NB4 (cell line): ENCODE data around the gene DEFB132.

Experiments
- DNase-seq: peaks from one replicate; pipeline ENCODE4 v3.0.0; 2010; ENCODE audit warnings: low read depth
- H3K4me3 ChIP-seq: one replicate; pipeline ENCODE4 v1.5.1; 2011; ENCODE audit warnings: mild to moderate bottlenecking, low read depth, low read length, moderate library complexity
- MYC ChIP-seq: IDR thresholded peaks from 2 replicates; pipeline ENCODE4 v1.6.1; 2011; ENCODE audit warnings: low read depth, low read length
- POLR2A ChIP-seq: IDR thresholded peaks from 2 replicates; pipeline ENCODE4 v1.6.1; 2011; ENCODE audit warnings: mild to moderate bottlenecking; ENCODE audit not compliant: insufficient read length; ENCODE audit errors: extremely low read depth
- TF ChIP-seq, protein P1 (sequence below): IDR thresholded peaks from 2 replicates; pipeline ENCODE4 v1.6.1; 2011; ENCODE audit warnings: low read depth, low read length
- TF ChIP-seq, protein P2 (sequence below): IDR thresholded peaks from one replicate; pipeline ENCODE4 v1.5.1; 2012; ENCODE audit warnings: low read depth, low read length

The DEFB132 gene, protein sequence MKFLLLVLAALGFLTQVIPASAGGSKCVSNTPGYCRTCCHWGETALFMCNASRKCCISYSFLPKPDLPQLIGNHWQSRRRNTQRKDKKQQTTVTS

DNA sequence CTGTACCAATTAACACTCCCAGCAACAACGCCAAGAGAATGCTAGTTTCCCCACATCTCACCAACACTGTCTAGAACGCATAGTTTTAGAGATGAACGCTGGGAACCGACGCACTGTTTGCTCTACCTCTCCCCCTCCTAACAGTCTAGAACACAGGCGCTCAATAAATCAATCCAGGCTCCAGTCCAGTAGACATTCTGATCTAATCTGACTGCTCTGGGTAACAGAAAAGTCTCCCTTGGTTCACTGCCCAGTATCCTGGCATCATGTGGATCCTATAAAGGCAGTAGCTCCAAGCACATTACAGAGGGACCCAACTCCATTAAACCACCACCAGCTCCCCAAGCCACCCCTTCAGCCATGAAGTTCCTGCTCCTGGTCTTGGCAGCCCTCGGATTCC, at the start of gene DEFB132:
Gene DEFB132, plus strand, starts transcription at position 306 of the 400 bp plus-strand sequence. Its CDS starts 55 bp downstream, at position 361.
- no peak for DNase-seq
- TF ChIP-seq, protein P1, sequence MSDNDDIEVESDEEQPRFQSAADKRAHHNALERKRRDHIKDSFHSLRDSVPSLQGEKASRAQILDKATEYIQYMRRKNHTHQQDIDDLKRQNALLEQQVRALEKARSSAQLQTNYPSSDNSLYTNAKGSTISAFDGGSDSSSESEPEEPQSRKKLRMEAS, result no peak
- TF ChIP-seq POLR2A (no peak), MYC (no peak)
- TF ChIP-seq, protein P2, sequence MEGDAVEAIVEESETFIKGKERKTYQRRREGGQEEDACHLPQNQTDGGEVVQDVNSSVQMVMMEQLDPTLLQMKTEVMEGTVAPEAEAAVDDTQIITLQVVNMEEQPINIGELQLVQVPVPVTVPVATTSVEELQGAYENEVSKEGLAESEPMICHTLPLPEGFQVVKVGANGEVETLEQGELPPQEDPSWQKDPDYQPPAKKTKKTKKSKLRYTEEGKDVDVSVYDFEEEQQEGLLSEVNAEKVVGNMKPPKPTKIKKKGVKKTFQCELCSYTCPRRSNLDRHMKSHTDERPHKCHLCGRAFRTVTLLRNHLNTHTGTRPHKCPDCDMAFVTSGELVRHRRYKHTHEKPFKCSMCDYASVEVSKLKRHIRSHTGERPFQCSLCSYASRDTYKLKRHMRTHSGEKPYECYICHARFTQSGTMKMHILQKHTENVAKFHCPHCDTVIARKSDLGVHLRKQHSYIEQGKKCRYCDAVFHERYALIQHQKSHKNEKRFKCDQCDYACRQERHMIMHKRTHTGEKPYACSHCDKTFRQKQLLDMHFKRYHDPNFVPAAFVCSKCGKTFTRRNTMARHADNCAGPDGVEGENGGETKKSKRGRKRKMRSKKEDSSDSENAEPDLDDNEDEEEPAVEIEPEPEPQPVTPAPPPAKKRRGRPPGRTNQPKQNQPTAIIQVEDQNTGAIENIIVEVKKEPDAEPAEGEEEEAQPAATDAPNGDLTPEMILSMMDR, result no peak

DNA sequence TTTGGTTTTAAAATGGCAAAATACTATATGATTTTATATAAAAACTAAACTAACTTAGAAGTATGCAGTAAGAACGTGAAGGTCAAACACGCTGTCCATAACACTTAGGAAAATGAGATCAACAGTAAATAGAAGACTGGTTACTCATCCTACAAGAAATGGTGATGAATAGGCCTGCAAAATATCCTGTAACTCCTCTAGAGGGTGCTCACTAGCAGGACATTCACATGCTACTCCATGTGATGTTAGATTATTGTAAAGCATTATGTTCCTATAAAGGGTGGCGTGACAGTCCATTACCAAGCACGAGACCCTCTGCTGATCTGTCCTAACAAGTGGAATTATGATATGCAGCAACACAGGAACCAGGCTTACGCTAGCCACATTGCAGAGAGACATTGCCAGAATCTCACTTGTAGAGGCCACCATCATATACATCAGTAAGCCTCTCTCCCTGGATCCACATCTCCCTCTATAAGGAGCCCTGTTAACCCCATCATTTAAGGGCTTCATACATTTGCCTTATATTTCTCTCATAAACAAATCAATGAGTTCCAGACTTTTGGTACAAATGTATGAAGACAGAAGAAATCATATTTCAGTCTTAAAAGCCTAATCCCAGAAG, 48.5 kb upstream of the DEFB132 start:
- DNase-seq, result peak; percentile 76
- TF ChIP-seq POLR2A, result no peak
- TF ChIP-seq, protein P1, result peak; percentile 90
- peak; percentile 64; the same call in 1 of the 2 replicates for TF ChIP-seq MYC
- TF ChIP-seq, protein P2, result peak; percentile 79

More for the DNA sequence above, at the start of gene DEFB132:
- H3K4me3 ChIP-seq, result no peak within 1 kb of the TSS

DNA sequence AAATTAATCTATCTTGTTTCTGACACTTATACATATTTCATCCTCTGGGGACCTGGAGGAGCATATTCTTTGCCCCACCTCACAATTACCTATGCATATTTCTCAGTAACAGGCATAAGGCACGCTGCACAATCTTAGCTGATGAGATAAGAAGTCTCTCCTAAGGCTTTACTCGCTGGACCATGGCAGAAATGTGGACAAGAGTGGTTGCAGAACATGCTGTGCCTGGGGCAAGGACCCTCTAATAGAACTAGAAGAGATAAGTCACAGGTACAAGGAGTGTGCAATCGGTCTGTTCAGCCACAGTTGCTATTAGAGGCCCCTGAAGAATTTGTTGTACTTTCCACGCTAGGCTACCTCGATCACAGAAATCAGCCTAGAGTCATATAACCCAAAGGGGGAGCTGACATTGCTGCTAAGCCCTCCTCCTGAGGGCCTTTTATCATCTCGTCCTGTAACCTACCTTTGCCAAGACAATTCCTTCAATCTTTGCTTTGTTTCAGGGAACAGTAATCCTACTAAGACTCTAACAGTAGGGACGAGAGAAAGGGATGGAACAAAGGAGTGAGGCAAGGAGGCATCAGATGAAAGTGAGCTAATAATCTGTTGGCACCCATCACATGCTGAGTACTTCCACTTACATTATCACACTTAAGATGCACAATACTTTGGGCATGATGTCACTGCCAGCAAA, 46.6 kb upstream of the DEFB132 start:
- no peak for DNase-seq
- H3K4me3 ChIP-seq, result no peak overlapping the region
- TF ChIP-seq, protein P2, result no peak
- TF ChIP-seq MYC (no peak), POLR2A (no peak)
- TF ChIP-seq, protein P1, result no peak

More for the DNA sequence above, 48.5 kb upstream of the DEFB132 start:
- H3K4me3 ChIP-seq, result no peak overlapping the region

DNA sequence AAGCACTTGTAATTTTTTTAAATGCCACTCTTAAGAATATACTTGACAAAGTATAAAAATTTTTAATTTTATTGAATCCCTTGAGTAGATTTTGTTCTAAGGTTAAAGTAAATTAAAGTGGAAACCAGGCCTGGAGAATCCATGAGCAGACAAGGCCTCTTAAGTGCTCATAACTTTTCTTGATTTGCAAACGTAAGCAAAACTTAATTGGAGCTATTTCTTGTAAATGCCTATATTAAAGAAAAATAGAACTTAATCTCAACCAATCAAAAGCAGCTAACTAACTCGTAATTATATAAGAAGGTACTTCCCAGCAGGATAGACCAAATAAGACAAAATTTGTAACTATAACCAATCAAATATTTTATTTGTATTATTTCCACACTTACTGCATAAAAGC, 43.1 kb upstream of the DEFB132 start:
- no peak for DNase-seq
- TF ChIP-seq, protein P1, result no peak
- TF ChIP-seq POLR2A (no peak), MYC (no peak)
- TF ChIP-seq, protein P2, result no peak
- H3K4me3 ChIP-seq, result no peak overlapping the region

DNA sequence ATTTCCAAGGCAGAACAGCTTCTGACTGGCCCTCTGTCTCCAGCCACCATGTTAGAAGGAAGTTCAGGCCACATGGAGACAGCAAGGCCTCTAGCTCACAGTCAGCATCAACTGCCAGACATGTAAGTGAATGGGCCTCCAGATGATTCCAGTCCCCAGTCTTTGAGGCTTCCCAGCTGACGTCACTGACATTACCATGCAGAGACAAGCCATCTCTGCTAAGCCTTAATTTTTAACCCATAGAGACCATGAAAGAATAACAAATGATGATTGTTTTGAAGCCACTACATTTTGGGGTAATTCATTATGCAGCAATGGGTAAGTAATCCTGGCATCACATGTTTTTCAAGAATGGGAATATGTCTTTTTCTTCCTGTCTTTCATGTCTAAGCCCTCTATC, 41.7 kb upstream of the DEFB132 start:
- no peak for TF ChIP-seq POLR2A
- TF ChIP-seq, protein P2, result no peak
- TF ChIP-seq MYC, result no peak
- TF ChIP-seq, protein P1, result no peak
- no peak overlapping the region for H3K4me3 ChIP-seq
- no peak for DNase-seq
